HG02759 (cell line): ENCODE results near the gene ABHD12.
A peak's percentile ranks its signal among the peaks of the same experiment; 100 is the strongest.
"Not testable (repeated sequence)": the region's sequence is repeated elsewhere in the genome, so short reads cannot be mapped to it uniquely, and the experiment has no call there.

Source experiments
- ATAC-seq: cut with Tn5 transposase; IDR thresholded peaks from one replicate; pipeline ENCODE4 v1.9.1; 2021; ENCODE audit warnings: mild to moderate bottlenecking, moderate library complexity; ENCODE audit not compliant: unreplicated experiment

Gene ABHD12

DNA sequence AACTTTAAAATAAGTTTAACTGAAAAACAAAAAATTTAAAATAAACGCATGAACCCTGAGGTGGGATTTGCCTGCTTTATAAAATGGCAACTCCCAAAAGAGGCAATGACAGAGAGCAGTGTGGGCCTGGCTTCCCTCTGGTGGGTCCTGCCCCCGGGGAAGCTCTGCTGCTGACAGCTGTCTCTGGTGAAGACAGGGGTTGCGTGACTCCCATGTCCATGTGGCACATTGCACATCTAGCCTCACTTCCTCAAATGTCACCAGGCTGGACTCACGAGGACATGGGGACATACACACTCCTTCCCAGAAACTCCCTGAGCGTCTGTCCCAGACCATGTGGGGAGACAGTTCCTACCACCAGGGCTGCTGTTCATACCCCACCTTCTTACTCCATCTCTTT lies 66.2 kb downstream of the ABHD12 start:
- peak; percentile 37 for ATAC-seq

- ATAC-seq = no peak
Measured at GRCh38 chr20:25323496-25324246, 67.0 kb downstream of the ABHD12 start.

DNA sequence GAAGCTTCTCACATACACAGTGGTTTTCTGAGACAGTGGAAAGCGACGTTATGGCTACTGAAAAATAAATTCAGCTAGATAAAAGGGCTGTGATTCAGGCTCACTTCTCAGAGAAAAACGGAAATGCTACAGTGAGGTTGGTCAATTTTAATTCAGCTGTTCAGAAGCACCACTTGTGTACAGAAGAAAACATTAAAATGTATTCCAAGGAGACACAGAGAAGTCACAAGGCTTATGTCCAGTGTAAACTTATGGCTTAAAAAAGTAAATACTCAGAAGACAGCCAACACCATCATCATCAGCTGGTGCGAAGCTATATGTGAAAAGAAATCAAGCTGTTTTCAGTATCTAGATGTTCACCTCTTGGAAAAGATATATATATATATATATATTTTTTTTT lies 68.6 kb downstream of the ABHD12 start:
- ATAC-seq = no peak

DNA sequence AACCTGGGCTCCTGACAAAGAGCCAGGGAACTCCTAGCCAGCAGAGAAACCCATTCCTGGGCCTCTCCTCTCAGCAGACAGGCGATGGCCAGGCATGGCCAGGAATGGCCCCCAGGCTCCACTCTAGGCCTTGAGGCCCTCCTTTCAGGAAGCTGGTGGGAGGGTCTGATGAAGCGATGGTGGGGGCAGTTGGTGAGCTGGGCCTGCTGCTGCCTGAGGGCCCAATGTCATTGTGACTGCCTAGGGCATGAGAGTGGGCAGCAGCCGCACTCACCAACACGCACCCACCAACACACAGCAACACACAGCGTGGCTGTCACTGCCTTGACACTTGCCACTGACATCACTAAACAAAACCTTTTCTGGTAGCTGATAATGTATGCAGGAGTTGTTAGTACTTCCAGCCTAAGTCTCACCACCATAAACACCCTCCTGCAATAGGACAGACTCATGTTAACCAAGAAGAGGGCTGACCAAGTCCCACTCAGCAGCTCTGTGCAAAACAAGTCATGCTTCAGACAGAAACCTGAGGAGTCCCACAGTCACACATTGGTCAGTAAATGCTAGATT lies 69.3 kb downstream of the ABHD12 start:
- ATAC-seq = no peak

DNA sequence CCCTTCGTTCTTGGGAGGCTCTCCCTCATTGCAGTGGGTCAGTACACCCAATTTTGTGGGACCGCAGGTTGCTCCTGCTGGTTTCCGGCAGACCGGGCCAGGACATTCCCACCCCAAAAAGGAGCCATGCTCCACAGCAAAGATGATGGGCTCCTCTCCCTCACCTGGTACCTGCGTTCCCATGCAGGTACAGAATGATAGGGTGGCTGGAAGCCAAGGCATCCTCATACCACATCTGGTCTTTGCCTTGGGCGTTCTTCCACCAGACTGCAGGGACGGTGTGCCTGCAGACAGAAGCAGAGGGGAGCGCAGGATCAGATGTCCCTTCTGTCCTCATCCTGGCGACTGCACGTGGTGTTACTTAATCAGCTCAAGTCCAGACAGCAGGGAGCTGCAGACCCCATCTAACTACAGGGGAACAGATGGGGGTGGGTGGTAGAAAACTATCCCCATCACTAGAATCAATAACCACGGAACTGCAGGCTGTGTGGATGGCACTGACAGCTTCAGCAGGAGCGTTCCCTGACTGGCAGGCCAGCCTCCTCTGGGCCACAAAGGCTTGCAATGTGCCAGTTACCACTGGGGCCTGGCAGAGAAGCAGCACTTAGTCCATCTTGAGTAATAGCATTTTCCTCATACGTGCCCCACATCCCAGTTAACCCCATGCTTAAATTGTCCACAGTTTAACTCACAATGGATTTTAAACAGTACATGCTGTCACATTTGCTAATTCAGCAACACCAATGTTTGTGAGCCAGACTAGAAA lies 70.4 kb downstream of the ABHD12 start:
- ATAC-seq = no peak

DNA sequence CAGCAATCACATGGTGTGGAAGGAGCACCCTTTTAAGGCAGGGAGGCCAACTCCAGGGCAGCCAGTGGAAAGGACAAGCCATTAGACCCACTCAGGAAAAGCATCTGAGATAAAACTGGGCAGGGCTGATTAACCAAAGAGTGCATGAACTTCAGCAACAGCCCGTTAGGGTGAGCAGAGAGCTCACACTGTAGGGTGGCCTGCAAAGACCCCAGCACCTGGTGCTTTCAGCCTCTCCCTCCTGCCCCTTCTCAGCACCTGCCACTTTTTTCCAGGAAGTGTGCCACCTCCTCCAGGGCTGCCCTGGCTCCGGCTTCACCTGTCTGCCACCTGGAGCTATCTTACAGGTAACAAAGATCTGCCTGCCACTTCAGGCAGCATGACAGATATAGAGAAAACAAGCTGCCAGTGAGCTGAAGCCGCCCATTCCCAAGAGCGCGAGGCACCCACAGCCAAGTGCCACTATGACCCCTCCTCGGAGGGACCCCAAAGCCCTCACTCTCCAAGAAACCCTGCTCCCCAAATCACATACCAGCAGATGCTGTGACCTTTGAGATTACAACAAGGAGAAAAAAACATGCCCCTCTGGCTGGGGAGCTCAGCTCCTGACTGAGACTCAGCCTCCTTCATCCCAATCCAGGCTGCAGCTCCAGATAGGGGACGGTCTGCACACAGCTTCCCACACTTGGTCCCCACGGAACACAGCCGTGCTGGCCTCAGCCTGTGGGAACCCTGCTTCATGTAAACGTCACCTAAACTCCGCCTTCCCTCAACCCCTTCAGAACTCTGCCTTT lies 71.2 kb downstream of the ABHD12 start:
- ATAC-seq = peak; percentile 5

- peak; percentile 89 for ATAC-seq
Measured at GRCh38 chr20:25318471-25319240, 72.0 kb downstream of the ABHD12 start.

DNA sequence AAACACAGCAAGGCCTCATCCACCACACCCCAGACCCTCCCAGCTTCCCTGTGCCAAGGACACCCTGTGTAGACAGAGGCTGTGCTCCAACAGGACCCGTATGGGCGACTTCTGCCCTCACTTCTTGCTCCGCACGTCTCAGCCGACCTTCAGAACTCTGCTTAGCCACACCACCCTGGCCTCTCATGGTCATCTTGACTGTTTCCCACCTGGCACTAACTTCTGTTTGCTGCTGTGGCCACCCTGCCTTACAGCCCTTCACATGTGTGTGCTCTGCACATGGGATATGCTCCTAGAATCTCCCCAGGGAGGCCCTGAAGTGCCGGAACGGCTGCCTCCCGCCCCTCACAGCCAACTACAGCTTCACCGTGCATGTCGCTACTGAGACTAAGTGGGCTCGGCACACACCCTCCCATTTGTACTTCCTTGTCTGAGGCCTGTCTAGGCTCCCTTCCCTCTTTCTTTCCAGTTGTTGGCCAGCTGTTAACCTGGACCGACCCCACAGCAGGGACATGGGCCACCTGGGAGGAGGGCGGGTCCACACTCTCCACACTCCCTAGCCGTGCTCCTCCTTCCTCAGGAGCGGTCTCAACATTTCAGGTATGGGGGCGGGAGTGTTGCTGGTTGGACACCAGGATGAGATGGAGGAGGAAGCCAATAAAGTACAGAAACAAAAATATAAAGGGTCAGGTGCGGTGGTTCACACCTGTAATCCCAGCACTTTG lies 73.1 kb downstream of the ABHD12 start:
- ATAC-seq = no peak

- no peak for ATAC-seq
Measured at GRCh38 chr20:25316506-25317190, 74.0 kb downstream of the ABHD12 start.

DNA sequence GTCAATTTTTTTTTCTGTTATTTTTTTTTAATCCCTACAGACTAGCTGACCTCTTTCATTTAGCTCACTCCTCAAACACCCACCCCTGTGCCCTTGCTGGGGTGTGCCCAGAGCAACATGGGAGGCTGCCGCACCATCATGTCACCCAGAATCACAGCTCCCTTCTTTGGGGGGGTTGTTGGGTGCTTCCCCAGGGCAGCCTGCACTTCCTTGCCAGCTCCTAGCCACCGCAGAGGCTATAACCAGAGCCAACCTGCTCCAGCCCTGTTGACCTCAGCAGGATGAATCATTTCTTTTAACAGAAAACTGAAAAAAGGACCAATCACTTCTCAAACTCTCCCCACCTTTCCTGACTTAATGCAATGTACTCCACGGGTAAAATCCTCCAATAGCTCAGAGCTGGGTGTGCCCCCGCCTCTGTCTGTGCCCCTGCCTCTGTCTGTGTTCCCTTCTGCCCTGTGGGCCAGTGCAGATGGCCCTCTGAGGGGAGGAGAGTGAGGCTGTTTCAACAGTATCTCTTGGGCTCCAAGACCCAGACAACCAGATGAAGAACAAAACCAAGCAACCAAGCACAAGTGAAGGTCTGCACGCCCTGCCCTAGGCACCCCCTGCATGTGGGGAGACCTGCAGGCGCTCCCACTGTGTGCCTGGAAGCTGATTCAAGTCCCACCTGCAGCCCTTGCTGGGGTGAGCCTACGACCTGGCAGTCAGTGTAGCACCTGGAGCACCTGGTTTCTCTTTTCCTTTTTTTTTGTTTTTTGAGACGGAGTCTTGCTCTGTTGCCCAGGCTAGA lies 75.0 kb downstream of the ABHD12 start:
- ATAC-seq = no peak

DNA sequence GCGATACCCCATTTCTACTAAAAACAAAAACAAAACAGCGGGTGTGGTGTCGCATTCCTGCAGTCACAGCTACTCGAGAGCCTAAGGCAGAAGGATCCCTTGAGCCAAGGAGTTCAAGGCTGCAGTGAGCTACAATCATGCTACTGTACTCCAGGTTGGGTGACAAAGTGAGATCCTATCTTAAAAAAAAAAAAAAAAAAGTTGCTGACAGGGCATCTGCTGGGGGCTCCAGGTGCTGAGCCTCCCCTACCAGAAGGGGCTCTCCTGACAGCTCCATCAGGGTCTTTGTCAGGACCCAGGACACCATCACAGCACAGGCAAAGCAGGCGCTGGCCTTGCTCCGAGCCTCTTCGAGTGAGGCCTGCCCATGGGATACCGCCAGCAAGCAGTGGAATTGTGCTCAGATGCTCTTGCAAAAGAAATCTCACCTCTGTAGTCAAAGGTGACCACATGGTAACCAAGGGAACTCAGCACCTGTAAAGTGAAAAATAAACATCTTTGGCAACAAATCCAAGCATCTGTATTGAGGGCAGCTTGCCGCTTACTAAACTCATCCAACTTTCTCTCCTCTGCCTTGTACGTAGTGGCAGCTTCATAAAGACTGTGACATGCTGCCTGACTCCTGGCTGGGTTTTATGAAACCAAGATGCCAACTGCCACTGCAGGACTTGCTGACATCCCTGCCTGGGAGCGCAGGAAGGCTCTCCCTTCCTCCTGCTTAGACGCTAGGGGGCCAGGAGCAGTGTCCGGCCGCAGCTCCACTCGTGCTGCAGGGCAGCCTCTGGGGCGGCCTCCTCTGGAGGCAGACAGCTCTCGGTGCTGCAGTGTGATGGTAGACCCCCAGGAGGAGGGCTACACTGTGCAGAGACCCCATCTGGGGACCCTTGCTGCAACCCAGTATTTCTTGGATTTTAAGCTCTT lies 75.9 kb downstream of the ABHD12 start:
- no peak for ATAC-seq

DNA sequence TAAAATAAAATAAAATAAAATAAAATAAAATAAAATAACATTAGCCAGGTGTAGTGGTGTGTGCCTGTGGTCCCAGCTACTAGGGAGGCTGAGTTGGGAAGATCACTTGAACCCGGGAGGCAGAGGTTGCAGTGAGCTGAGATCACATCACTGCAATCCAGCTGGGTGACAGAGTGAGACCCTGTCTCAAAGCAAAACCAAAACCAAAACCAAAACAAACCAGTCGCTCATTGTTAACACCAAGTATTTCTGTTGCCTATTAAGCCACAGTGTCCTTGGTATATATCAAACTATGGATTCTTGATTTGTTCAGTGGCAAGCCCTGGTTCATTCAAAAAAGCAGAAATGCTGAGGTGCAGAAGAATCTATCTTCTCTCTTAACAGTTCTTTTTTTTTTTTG lies 77.0 kb downstream of the ABHD12 start:
- ATAC-seq = no peak

DNA sequence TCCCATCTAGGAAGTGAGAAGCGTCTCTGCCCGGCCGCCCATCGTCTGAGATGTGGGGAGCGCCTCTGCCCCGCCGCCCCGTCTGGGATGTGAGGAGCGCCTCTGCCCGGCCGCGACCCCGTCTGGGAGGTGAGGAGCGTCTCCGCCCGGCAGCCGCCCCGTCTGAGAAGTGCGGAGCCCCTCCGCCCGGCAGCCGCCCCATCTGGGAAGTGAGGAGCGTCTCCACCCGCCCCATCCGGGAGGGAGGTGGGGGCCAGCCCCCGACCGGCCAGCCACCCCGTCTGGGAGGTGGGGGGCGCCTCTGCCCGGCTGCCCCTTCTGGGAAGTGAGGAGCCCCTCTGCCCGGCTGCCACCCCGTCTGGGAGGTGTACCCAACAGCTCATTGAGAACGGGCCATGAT lies 77.9 kb downstream of the ABHD12 start:
- not testable (repeated sequence) for ATAC-seq

DNA sequence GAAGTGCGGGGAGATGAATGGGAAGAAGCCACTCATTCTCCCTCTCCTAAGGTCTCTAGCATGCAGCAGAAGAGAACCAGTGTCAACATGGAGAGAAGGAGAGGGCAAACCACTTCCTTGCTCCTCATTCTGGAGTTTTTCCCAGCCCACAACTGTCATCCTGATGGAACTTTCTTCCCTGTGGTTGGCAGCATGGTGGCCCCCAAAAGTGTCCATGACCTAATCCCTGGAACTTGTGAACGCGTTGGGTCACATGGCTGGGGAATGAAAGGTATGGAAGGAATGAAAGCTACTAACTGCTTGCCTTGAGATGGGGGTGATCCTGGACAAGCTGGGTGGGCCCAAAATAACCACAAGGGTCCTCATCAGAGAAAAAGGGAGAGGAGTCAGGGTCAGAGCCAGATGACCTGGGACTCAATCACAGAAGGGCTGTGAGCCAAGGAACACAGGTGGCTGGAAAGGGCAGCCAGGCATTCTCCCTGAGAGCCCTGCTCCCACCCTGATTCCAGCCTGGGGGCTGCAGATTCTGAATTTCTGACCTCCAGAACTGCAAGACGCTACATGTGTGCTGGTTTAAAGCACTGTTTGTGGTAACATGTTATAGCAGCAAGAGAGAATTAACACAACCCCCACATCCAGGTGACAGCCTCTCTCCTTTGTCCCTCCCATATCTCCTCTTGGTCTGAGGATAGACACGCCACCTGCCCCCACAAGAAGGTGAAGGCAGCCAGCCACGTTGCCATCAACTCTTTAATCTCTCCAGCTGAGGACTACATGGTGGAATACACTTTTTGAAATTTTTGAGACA lies 79.5 kb downstream of the ABHD12 start:
- no peak for ATAC-seq

- peak; percentile 91 for ATAC-seq
Measured at GRCh38 chr20:25310268-25310920, 80.2 kb downstream of the ABHD12 start.
